Measurements from ENCODE around the gene MRPS15.
A peak's percentile ranks its signal among the peaks of the same experiment; 100 is the strongest.

MRPS15 gene

GRCh38 chr1:36457691-36458090 is 6.5 kb downstream of the MRPS15 start:
- DNase-seq (ENCODE audit: low read depth): no peak

DNA sequence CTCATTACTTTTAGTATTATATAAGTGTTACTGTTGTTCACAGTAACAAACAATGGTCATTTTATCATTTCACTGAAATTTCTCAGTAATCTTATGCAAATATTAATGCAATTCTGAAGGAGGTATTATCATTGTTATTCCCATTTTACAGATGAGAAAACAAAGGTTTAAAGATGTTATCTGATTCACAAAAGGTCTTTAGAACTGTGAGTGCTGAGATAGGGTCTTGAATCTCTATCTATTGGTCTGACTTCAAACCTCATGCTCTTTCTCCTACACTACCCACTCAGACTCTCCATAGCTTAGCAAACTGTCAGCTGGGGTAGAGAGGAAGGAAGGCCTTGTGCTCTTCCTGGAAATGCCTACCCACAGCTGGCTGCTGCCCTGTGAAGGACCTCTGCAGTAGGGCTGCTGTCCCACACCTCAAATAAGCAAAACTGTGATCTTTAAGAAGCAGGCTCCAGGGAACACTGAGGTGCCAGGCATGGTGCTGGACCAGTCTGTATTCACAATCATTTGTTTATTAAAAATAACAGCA is 7.7 kb downstream of the MRPS15 start:
- no peak for DNase-seq (ENCODE audit: low read depth)

GRCh38 chr1:36455386-36455785 is 8.8 kb downstream of the MRPS15 start:
- DNase-seq (ENCODE audit: low read depth): no peak

- DNase-seq (ENCODE audit: low read depth): no peak
Measured at GRCh38 chr1:36453600-36454388, 10.4 kb downstream of the MRPS15 start.

GRCh38 chr1:36453051-36453450 is 11.1 kb downstream of the MRPS15 start:
- no peak for DNase-seq (ENCODE audit: low read depth)

DNA sequence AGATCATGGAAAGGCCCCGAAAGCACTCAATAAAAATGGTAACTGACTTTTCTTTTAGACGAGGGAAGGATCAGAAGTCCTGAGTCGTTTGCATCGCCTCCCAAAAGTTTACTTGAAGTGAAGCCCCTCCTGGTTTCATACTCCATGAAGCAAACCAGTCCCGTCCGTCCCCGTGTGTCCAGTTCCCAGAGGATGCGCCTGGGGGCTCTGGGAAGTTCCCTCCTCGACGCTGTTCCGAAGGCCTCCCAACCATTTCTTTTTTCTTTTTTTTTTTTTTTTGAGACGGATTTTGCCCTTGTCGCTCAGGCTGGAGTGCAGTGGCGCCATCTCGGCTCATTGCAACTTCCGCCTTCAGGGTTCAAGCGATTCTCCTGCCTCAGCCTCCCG is 13.3 kb downstream of the MRPS15 start:
- DNase-seq (ENCODE audit: low read depth): no peak

DNA sequence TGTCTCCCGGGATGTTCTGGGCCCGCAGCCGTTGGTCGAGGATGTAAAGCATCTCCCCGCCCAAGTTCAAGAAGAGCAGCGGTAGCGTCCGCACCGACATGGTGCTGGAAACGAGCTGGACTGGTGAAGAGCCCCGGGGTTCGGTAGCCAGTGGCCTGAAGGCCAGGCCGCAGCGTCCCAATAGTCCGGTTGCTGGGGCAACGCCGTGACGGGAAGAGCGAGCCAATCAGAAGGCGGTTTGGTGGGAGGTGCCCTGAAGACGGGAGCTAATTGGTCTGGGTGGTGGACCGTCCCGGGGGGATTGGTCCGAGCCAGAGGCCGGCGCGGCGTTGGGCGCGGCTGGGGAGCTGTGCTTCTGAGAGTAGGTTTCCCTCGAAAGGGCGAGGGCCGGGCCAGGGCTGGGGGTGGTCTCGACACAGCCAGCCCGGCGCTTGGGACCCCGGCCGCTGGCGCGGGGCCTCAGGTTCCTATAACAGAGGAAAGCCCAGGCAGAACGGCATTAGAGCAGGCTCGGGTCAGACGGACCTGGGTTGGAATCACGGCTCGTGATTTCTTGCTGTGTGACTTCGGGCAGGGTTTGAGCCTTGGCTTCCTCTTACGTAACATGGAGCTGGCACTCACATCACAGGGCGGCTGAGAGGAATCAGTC is 13.8 kb downstream of the MRPS15 start, which contains the start of gene OSCP1:
OSCP1 (minus strand) TSS at position 182 of the 649 bp plus-strand sequence; CDS start at position 100, 82 bp downstream.
- peak; percentile 71 for DNase-seq (ENCODE audit: low read depth)

GRCh38 chr1:36448530-36449056 is 15.6 kb downstream of the MRPS15 start:
- DNase-seq (ENCODE audit: low read depth): no peak

- no peak for DNase-seq (ENCODE audit: low read depth)
Measured at GRCh38 chr1:36447450-36447849, 16.7 kb downstream of the MRPS15 start.

GRCh38 chr1:36446746-36447145 is 17.4 kb downstream of the MRPS15 start:
- DNase-seq (ENCODE audit: low read depth): no peak

- no peak for DNase-seq (ENCODE audit: low read depth)
Measured at GRCh38 chr1:36446271-36446670, 17.9 kb downstream of the MRPS15 start.

GRCh38 chr1:36443297-36443696 is 20.9 kb downstream of the MRPS15 start:
- DNase-seq (ENCODE audit: low read depth): no peak

- no peak for DNase-seq (ENCODE audit: low read depth)
Measured at GRCh38 chr1:36442337-36442736, 21.8 kb downstream of the MRPS15 start.

DNA sequence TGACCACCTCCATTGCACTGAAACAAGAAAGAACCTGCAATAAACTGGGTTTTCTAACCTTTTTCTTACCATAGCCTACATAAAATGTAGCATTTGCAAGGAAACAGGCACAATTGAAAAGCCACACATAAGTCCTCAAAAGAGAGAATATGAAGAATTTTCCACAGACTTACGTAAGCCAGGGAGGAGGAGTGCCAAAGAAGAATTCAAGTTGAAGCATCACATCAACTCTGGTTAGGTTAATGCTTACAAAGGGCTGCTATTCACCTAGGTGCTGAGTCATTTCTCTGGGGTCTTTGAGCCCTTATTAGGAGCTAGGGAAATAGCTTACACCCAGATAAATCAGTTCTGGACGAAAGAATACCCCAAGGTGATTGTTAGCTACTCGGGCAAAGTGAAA is 23.5 kb downstream of the MRPS15 start:
- no peak for DNase-seq (ENCODE audit: low read depth)

- no peak for DNase-seq (ENCODE audit: low read depth)
Measured at GRCh38 chr1:36440044-36440443, 24.1 kb downstream of the MRPS15 start.

DNA sequence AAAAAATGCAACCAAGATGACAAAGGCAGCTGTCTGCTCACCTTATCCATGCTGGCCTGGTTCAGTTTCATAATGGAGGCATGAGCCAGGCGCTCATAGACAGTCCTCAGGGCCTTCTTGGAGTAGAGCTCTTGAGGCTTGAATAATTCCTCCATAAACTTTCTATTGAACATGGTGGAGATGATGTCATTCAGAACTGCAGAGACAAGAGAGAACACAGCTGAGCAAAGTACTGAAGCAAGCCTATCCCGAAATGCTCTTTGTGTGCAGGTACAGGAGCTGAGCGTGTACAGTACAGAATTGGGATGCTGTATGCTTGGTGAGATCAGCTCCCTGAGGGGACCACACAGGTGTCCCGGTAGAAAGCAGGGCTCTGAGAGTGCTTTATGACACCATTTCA is 25.5 kb downstream of the MRPS15 start:
- no peak for DNase-seq (ENCODE audit: low read depth)

DNA sequence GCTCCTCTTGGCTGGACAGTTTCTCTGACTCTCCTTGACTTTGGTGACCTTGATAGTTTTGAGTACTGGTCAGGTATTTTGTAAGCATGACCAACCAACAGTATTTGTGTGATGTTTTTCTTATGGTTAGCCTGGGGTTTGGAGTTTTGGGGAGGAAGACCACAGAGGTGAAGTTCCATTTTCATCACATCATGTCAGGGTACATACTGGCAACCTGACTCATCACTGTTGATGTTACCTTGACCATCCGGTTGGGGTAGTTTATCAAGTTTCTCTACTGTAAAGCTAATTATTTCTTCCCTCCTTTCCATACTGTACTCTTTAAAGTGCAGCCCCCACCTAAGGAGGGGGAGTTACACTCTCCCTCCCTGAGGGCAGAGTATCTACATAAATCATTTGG is 27.4 kb downstream of the MRPS15 start:
- DNase-seq (ENCODE audit: low read depth): no peak

- DNase-seq (ENCODE audit: low read depth): no peak
Measured at GRCh38 chr1:36433102-36433501, 31.1 kb downstream of the MRPS15 start.

- no peak for DNase-seq (ENCODE audit: low read depth)
Measured at GRCh38 chr1:36432616-36433015, 31.6 kb downstream of the MRPS15 start.

- no peak for DNase-seq (ENCODE audit: low read depth)
Measured at GRCh38 chr1:36425791-36426190, 38.4 kb downstream of the MRPS15 start.

GRCh38 chr1:36421649-36422048 is 42.5 kb downstream of the MRPS15 start:
- no peak for DNase-seq (ENCODE audit: low read depth)

GRCh38 chr1:36420836-36421317 is 43.3 kb downstream of the MRPS15 start:
- DNase-seq (ENCODE audit: low read depth): peak; percentile 73

DNA sequence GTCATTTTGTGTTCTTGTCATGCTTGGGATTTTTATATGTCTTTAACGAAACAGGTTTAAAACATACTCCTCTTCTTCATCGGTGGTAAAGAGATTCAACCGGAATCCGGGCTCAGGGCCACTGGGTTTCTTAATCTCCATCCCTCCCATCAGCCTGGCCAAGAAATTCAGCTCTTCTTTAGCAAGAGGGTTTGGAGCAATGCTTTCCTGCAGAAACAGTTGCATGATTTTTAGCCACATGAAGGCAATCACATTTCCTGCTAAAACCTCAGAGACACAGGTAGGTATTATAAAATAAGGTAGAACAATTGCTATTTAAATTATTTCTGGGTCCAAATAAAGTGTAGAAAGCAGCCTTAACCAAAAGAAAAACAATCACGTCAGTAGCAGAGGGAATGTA is 43.8 kb downstream of the MRPS15 start:
- no peak for DNase-seq (ENCODE audit: low read depth)

Measured in stimulated activated CD8-positive, alpha-beta memory T cell treated with anti-CD3 and anti-CD28 coated beads, Interleukin-12 subunit alpha, Interleukin-12 subunit beta, amount 100 ng/mL, for 4 hours (primary cell).